GM21423 (cell line): ENCODE measurements around the gene ASB5.
"Not testable (repeated sequence)": the region's sequence is repeated elsewhere in the genome, so short reads cannot be mapped to it uniquely, and the experiment has no call there.

ENCODE experiments used
- ATAC-seq: cut with Tn5 transposase; IDR thresholded peaks from one replicate; pipeline ENCODE4 v1.9.1; 2021; ENCODE audit warnings: mild to moderate bottlenecking, moderate library complexity; ENCODE audit not compliant: unreplicated experiment

The ASB5 gene

GRCh38 chr4:176226736-176227135, 42.3 kb downstream of the ASB5 start:
- no peak for ATAC-seq

- no peak for ATAC-seq
Observed at GRCh38 chr4:176223561-176223960, 45.5 kb downstream of the ASB5 start.

GRCh38 chr4:176222149-176222548, 46.9 kb downstream of the ASB5 start:
- ATAC-seq: no peak

- no peak for ATAC-seq
Observed at GRCh38 chr4:176217510-176217909, 51.5 kb downstream of the ASB5 start.

DNA sequence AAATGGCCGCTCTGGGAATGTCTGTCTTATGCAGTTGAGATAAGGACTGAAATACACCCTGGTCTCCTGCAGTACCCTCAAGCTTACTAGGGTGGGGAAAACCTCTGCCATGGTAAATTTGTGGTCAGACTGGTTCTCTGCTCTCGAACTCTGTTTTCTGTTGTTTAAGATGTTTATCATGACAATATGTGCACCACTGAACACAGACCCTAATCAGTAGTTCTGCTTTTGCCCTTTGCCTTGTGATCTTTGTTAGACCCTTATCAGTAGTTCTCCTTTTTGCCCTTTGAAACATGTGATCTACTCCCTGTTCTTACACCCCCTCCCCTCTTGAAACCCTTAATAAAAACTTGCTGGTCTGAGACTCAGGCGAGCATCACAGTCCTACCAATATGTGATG, 56.7 kb downstream of the ASB5 start:
- ATAC-seq: not testable (repeated sequence)

- ATAC-seq: no peak
Observed at GRCh38 chr4:176210579-176211296, 58.3 kb downstream of the ASB5 start.

GRCh38 chr4:176210101-176210500, 58.9 kb downstream of the ASB5 start:
- no peak for ATAC-seq

DNA sequence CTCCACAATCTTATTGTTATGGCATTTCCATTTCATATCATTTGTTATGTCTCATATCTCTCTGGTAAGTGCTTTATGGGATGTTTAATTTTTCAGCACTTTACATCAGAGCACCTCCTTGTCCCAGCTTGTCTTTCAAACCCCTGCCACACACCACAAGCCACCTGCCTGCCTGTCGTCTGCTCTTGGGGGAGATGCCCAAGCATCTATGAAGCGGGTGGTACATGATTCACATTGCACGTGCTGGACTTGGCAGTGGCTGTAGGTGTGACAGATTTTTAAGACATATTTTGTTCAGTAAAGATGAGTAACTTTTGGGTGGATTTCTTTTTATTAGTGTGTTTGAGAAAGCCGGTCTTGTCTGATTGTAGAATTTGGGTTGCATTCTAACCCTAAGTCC, 59.5 kb downstream of the ASB5 start:
- no peak for ATAC-seq

GRCh38 chr4:176207839-176208238, 61.2 kb downstream of the ASB5 start:
- no peak for ATAC-seq

DNA sequence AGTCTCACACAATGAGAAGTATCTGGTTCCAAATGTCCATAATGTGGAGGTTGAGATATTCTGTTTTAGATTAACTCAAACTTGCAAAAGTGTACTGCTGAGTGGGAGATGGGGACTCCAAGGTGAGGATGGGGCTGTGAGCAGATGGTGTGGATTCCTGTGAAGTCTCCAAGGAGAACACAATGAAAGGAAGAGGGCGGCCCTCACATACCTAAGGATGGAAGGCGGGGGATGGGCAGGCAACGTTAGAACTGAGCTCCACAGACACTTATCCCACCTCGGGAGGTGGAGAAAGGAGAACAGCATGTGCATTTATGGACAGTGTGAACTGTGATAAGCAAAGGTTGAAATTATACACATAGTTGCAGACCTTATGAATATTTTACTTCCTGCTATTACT, 63.7 kb downstream of the ASB5 start:
- no peak for ATAC-seq

- no peak for ATAC-seq
Observed at GRCh38 chr4:176198316-176198903, 70.6 kb downstream of the ASB5 start.

DNA sequence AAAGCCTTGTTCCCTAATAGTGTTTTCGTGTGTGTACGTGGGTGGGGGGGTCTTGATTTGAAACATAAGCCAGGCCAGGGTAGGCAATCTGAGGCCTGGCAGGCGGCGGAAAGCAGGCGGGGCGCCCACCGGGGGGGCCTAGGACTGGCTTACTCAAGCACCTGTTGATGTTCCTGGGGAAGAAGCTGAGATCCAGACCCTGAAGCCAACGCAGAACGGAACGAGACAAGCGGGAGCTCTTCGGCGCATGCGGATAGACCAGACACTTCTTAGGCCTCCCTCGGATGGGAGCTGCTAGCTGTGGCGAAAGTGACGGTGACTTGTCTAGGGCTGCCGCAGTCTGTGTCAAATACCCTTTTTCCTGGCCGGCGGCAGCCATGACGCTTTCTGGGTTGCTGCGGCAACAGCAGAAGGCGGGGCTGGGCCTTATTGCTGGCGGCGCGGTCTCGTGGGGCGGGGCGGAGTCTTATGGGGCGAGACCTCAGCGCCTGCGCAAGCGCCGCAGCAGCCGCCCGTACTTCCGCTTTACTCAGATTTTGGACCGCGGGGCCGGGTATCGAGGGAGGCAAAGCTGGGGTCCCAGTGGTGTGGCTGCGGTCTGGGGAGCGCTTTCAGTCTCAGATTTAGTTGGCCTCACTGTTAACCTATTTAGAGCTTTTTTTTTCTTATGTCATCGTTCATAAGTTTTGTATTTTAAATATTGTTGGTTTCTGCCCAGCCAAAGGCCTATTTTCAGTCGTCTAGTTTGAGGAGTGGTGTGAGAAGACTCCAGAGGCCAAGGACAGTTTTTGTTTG, 73.6 kb downstream of the ASB5 start, which contains the start of gene SPATA4:
Gene SPATA4 (minus strand): TSS at position 402 of the 795 bp plus-strand sequence. CDS start 23 bp downstream, at position 379.
- peak; percentile 99 for ATAC-seq

- ATAC-seq: no peak
Observed at GRCh38 chr4:176193938-176194337, 75.1 kb downstream of the ASB5 start.

- no peak for ATAC-seq
Observed at GRCh38 chr4:176193126-176193525, 75.9 kb downstream of the ASB5 start.

DNA sequence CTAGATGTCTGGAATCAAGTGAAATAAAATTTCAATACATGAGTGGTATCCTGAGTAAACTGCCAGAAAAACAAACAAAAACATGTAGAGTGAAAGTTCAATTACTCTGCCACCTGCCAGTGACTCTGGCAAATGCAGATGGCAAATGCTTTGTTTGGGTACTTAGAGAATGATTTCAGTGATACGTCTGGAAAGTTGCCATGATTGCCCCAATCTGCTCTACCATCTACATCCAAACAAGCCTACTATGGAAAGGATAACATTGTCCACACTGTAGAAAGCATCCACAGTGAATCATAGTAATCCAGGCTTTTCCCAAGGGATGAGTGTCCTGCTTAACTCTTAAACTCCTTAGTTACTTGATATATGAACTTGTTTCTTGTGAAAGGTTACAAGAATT, 77.0 kb downstream of the ASB5 start:
- no peak for ATAC-seq

DNA sequence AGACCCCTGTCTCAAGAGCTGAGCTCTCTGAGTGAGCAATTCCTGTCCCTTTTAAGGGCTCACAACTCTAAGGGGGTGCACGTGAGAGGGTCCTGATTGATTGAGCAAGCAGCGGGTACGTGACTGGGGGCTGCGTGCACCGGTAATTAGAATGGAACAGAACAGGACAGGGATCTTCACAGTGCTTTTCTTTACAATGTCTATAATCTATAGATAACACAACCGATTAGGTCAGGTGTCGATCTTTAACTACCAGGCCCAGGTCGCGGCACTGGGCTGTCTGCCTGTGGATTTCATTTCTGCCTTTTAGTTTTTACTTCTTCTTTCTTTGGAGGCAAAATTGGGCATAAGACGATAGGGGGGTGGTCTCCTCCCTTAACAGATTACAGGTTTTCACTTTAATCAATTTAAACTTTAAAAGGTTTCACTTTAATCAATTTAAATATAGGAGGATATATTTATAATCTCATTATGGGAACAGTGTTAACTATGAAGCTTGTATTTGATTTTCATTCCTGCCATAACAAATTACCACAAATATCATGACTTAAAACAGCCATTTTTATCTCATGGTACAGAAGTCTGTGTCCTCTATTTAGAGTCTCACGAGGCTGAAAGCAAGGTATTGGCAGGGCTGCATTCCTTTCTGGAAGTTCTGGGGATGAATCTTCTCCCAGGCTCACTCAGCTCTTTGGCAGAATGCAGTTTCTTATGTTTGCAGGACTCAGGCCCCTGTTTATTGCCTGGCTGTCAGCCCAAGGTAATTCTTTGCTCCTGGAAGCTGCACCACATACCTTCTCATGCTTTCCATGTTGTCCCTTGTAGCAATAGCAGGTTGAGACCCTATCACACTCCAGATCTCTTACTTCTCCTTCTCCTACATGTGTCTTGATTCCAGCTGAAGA, 78.9 kb downstream of the ASB5 start:
- no peak for ATAC-seq

- ATAC-seq: no peak
Observed at GRCh38 chr4:176188654-176189053, 80.4 kb downstream of the ASB5 start.

DNA sequence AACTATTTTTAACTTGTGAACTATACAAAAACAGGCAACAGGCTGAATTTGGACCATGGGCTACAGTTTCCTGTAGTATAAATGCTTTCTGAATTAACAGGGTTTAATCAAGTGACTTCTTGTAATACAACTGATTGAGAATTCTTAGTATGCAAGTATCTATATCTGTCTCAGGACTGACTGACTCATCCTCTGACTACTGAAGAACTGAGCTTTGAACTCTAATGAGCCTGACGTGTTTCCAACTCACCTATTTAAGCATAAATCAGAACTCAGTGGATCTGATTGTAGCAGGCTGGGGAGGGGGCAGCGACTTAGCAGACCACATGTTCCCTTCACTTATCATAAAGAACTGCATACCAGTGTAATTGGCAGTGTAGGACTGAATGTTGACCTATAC, 81.4 kb downstream of the ASB5 start:
- no peak for ATAC-seq

GRCh38 chr4:176186671-176187395, 82.2 kb downstream of the ASB5 start:
- no peak for ATAC-seq

DNA sequence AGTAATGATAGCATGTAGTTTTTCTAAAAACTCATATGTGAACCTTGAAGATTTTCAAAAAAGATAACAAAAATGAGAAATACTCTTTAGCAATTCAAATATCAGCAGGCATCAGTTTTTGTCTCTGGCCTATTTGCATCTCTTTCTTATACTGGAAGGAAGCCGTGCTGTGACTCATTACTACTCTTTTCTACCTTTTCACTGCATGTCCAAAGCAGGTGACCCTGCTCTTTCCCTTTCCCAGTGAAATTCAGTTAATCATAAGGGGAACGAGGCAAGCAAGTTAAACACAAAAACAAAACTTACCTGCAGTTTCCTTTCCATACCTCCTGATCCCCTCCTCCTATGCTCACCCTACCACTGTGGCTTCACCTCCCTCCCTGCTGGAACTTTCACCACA, 83.0 kb downstream of the ASB5 start:
- no peak for ATAC-seq
